Stimulated activated naive CD4-positive, alpha-beta T cell treated with Interleukin-2 at 50 U/mL for 16 hours (primary cell): ENCODE data around the gene TAF4.
"Not testable (repeated sequence)": the region's sequence is repeated elsewhere in the genome, so short reads cannot be mapped to it uniquely, and the experiment has no call there.

ENCODE experiments used
- DNase-seq: peaks from one replicate; lab custom pipeline; 2025; lab: John Stamatoyannopoulos, UW

Gene TAF4

DNA sequence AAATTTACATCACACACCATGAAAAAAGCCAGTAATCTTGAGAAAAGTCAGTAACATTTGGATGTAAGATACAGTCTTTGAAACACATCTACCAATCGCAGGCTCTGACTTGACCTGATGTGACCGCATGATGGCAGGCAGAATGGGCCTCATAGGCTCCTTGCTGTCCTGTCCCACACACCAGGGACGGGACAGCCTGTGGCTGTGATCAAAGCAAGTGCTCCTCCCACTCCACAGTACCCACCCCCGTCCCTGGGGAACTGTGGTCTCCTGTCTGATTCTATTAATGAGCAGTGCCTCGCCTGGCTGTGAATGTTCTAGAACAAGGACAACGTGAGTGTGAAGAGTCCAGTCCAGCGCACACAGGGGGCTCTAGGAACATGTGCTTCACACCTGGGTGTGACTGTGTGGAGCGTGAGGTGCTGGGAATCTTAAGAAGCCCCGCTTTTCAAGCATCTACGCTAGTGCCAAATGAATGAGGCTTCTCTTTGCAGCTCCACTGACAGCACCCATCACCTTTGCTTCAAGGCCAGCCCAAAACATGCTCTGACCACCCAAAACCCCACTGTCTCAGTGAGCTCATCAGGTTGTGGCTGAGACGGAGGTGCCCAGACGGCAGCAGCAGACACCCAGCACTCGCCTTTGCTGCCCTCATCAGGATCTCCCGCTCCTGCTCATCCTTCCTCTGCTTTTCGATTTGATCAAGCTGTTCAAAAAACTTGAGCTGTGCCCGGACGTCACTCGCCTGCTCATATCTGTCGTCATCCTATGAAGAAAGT lies 67.1 kb downstream of the TAF4 start:
- no peak for DNase-seq

DNA sequence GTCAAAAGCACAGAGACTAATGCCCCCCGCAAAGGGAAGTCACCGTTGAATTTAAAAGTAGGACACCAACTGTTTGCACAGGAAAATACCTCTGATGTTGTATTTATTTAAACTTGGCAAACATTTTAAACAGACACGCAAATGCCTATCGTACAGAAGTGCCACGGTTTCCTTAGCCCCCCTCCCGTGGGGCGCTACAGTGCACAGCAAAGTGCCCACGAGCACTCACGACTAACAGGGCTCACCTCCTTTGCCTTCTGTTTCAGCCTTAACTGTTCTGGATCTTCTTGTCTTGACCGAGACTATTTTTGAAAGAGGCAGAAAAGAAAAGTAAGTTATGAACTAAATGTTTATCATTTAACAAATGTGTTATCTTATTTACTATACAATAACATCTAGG lies 67.8 kb downstream of the TAF4 start:
- no peak for DNase-seq

DNA sequence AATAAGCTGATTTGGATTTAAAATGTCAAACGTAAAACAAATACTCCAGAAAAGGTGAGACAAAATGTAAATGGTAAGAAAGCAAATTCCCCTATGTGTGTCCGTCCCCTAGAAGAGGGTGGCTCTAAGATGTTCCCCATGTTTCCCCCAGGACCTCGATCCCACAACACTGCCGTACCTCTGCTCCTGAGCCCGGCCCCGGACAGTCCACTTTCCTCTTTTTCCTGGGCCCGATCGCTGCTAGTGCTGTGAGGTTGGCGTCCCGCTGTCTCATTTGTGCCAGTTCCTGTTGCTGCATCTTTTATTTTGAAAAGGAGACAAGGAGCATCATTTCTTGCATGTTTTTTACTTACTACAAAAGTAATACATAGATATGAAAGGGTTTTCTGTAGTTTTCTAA lies 68.3 kb downstream of the TAF4 start:
- no peak for DNase-seq

GRCh38 chr20:61994546-61994945 lies 71.1 kb downstream of the TAF4 start:
- DNase-seq = no peak

DNA sequence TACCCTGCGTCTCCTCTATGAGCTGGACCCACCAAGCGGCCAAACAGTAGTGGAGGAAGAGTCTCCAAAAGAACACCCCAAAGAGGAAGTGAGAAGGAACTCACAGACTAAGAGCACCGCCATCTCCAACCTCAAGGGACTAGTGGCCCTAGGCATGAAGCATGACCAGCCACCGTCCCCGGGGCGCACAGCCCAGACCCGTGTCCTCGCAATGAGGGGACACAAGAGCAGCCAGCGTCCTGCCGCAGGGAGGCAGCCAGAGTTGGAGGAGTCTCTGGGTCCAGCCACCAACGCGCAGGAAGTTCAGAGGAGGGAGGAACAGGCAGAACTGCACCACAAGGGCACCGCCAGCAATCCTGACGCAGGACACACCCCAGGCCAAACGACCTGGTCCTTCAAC lies 72.6 kb downstream of the TAF4 start:
- no peak for DNase-seq

DNA sequence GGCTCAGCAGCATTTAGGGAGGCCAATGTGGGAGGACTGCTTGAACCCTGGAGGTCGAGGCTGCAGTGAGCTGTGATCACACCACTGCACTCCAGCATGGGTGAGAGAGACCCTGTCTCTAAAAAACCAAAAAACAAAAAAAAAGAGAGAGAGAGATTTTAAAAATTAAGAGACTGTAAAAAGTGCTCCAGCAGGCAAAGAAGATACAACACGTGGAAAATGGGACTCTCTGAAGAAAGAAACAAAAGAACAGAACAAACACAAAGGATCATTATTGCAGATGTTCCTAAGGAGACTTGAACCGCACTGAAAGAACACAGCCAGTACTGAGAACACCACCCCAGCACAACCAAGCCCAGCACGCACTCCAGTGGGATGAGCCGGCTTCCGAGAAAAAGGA lies 74.2 kb downstream of the TAF4 start:
- DNase-seq = no peak

- no peak for DNase-seq
These were observed 75.2 kb downstream of the TAF4 start for GRCh38 chr20:61990484-61990883.

GRCh38 chr20:61989741-61990140 lies 75.9 kb downstream of the TAF4 start:
- DNase-seq = no peak

DNA sequence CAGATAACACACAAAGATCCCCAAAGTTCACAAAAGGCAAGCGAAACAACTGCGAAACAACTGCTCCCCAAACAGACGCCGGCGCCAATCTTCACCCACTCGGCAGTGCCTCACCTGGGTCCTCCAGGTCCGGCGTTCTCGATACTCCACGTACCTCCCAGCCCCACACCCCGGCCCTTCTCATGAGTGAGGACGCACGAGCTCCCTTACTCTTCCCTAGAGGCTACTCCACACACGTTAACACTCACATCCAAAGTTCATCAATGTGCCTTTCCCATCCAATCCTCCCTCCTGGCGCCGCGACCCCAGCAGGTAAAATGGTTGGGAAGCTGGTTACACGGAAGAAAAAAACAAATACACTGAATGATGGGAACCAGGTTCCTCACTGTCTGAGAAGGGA lies 77.0 kb downstream of the TAF4 start:
- no peak for DNase-seq

DNA sequence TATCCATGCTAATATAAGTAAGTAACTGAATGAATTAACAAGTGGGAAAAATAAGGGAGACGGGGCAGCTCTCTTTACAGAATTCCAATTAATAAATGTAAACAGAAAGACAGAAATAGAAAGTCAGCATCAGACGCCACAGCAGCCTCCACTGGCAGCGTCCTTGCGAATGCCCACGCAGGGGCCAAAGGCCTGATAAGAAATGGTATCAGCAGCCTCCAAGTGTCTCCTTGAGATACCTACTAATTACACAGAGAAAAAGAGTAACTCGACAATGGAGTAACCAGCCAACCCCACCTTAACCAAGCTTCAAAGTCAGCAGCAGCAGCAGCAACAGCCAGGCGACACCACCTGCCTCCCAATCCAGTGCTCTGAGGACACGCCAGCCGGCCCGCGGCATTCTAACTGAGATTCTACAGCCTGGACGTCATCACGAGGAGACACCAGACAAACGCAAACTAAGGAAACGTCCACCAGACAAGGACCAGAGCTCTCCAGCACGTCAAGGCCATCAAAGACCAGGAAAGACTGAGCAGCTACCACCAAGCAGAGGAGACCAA lies 78.8 kb downstream of the TAF4 start:
- no peak for DNase-seq

DNA sequence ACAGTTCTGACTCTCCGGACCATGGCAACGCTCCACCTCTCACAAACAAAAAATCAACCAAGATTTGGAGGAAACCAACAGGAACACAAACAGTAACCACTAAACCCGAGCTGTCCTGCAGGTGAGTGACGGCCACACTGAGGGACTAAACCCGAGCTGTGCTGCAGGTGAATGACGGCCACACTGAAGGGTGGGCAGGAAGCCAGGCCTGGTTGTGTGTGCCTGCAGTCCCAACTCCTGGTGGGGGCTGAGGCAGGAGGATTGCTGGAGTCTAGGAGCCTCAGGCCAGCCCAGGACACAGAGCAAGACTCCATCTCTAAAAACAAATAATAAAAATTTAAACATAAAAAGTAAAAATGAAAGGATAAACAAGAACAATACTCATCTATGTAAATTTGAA lies 80.6 kb downstream of the TAF4 start:
- DNase-seq = no peak

- DNase-seq = not testable (repeated sequence)
These were observed 81.2 kb downstream of the TAF4 start for GRCh38 chr20:61984431-61984830.

GRCh38 chr20:61983965-61984364 lies 81.7 kb downstream of the TAF4 start:
- no peak for DNase-seq

DNA sequence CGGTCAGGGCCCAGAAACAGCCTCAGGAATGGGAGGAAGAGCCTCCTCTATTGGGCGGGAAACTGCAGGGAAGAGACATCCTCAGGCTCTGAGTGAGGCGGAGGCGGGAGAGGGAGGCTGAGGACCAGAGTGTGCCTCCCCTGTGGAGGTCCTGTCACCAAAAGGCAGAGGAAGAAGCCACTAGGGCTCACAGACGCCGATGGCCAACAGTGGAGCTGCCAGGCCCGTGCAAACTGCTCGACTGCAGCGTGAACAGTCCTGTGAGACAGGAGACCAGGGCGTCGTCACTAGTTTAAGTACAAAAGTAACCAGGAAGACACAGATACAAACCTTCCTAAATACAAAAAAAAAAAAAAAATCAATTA lies 82.7 kb downstream of the TAF4 start:
- no peak for DNase-seq

- no peak for DNase-seq
These were observed 83.3 kb downstream of the TAF4 start for GRCh38 chr20:61982191-61982950.

GRCh38 chr20:61981691-61982090 lies 84.0 kb downstream of the TAF4 start:
- not testable (repeated sequence) for DNase-seq

DNA sequence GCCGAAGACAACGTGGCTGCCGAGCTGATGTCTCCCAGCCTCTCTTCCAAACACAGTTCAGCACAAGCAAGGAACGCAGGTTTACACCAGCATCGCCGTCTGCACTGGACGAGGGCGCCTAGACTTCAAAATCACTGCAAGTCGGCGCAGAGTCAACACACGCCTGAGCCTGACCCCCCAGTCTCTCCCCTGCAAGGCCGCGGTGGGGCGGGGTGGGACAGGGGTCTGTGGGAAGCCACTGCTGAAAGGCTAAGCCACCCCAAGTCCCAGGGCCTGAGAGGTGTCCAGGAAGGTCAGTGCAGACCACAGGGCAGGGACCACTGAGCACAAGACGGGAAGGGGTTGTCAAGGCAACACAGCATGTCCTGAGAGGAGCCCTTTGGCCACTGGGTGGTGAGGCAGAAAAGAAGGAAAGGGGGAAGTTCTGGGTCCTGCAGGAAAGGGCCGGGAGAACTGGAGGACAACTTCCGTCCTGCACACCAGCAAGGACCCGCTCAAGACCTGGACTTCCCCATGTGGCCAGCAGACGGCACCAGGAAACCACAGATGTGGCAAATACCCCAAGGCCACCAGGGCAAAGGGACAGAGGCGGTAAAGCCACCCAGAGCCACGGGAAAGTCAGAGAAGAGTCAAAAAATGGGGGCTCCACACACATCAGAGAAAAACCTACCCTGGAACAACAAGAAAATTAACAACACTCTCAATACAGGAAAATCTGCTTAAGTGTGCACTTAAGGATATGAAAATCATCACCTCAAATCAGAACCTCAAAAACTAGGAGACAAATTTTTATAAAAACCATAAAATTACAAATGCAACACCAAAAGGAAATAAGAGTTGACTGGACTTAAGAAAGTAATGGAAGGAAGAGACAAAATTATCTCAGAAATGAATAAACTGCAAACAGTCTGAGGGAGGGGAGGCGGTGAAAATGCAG lies 84.8 kb downstream of the TAF4 start:
- DNase-seq = no peak

DNA sequence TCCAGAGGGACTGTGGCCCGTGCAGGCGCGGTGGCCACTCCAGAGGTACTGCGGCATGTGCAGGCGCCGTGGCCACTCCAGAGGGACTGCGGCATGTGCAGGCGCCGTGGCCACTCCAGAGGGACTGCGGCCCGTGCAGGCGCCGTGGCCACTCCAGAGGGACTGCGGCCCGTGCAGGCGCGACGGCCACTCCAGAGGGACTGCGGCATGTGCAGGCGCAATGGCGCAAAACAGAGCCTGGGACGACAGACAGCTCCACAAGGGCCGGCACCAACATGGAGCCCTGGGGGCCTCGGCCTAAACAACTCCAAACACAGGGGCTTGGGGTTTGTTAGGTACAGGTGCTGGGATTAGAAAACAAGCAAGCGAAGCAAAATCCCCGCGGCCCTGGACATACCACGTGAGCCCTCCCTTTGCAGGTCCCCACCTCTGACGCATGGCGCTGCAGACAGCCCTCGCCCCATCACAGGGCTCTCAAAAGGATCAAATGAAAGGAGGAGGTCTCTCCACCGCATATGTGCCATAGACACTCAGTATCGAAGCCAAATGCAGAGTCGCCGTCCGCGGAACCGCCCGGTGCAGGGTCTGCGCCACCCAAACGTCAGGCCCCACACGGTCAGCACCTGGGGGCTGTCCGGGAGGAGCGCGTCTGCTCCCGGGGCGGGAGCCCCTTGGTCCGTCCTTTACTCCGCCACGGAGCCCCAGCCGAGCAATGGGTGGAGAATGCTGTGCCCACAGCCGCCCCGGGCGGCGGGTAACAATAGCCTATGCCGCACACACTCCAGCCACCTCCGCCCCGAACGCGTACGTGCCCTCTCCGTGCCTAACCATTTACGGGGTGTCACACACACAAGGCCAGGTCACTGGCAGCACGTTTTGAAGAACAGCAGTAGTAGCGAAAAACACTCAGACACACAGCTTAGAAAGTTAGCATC lies 85.7 kb downstream of the TAF4 start:
- DNase-seq = no peak

GRCh38 chr20:61979090-61979489 lies 86.6 kb downstream of the TAF4 start:
- DNase-seq = no peak

GRCh38 chr20:61978491-61978890 lies 87.2 kb downstream of the TAF4 start:
- DNase-seq = no peak

DNA sequence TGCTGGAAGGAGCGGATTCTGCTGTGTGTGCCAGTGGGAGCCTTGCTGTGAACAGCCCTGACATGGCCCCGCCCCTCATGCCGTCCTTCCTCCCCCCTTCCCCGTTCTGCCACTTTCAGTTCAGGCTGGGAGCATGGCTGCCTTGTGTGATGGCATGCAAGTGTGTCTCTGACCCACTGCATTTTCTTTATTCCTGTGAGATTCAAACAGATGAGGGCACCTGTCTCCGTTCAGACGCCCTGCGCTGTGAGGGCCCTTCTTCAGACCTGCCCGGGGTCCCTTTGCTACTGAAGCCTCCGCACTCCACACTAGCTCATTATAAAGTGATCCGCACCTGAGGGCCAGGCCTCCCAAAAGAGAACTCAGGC lies 88.3 kb downstream of the TAF4 start:
- no peak for DNase-seq
